ENCODE data around the gene RBMS3. TPM values are rescaled to one million over a fixed set of nuclear protein-coding genes. Genes with fewer than 3 reads are reported as not detected.

Gene RBMS3
- total and polyA plus RNA-seq, 2 experiments from 2014 or later = 3.2 to 7.4 TPM

- H3K27me3 Mint-ChIP-seq (ENCODE audit: insufficient read depth, low read depth, poor library complexity) = no peaks in the 10 kb centered on the region
- ATAC-seq (peak; percentile 86), DNase-seq (ENCODE audit: low spot score) (peak; percentile 93)
- H3K4me3 ChIP-seq = no peak overlapping the region
- H3K9me2 ChIP-seq (ENCODE audit: insufficient read depth) = no peaks in the 10 kb centered on the region
- H3K36me3 ChIP-seq (ENCODE audit: insufficient read depth) = no peaks in the 10 kb centered on the region
- no peak overlapping the region for H3K27ac ChIP-seq (ENCODE audit: low read depth)
- H3K4me1 Mint-ChIP-seq = no peaks in the 10 kb centered on the region; the same call in 2 of the 3 replicates
- no peaks in the 10 kb centered on the region for H4K20me1 ChIP-seq (replicated peaks; ENCODE audit: insufficient read depth)
- no peaks in the 10 kb centered on the region for H3K36me3 Mint-ChIP-seq (ENCODE audit: low read depth)
- H3K4me1 ChIP-seq (ENCODE audit: insufficient read depth) = peaks cover under 1% of the 10 kb centered on the region; the same call in 1 of the 2 replicates
- no peak overlapping the region for H3K27ac Mint-ChIP-seq
- no peaks in the 10 kb centered on the region for H3K27me3 ChIP-seq (ENCODE audit: insufficient read depth)
- no peaks in the 10 kb centered on the region for H3F3A ChIP-seq (replicated peaks; ENCODE audit: low read depth)
- H3K4me3 Mint-ChIP-seq = no peak overlapping the region
- H3K9me3 Mint-ChIP-seq = no peaks in the 10 kb centered on the region
- no peak overlapping the region for H3K4me2 ChIP-seq
- no peaks in the 10 kb centered on the region for H3K79me2 ChIP-seq (replicated peaks; ENCODE audit: insufficient read depth)
- no peak overlapping the region for H2AFZ ChIP-seq
- TF ChIP-seq CTCF (conservative IDR thresholded peaks at IDR 0.05; ENCODE audit: low read depth in 2 of 2) (peak; percentile 87 to 94), ZNF114 (CRISPR knock-in tag; IDR thresholded peaks at IDR 0.05) (no peak), ETS1 (IDR thresholded peaks at IDR 0.05) (no peak), ZNF331 (CRISPR knock-in tag; IDR thresholded peaks at IDR 0.05; ENCODE audit: low read depth) (no peak)
Observed at GRCh38 chr3:30012941-30013543, 732.2 kb downstream of the RBMS3 start.

- Histone ChIP-seq H3K9me2 (ENCODE audit: insufficient read depth) (no peaks in the 10 kb centered on the region), H3K27me3 (ENCODE audit: insufficient read depth) (no peaks in the 10 kb centered on the region), H3K27ac (ENCODE audit: low read depth) (no peak overlapping the region), H3K79me2 (replicated peaks; ENCODE audit: insufficient read depth) (no peaks in the 10 kb centered on the region), H3K4me2 (no peak overlapping the region), H3K4me3 (no peak overlapping the region), H3K4me1 (ENCODE audit: insufficient read depth) (no peaks in the 10 kb centered on the region), H3F3A (replicated peaks; ENCODE audit: low read depth) (no peaks in the 10 kb centered on the region), H2AFZ (no peak overlapping the region), H3K36me3 (ENCODE audit: insufficient read depth) (no peaks in the 10 kb centered on the region), H4K20me1 (replicated peaks; ENCODE audit: insufficient read depth) (no peaks in the 10 kb centered on the region)
- Mint-ChIP-seq H3K9me3 (no peaks in the 10 kb centered on the region), H3K27me3 (ENCODE audit: insufficient read depth, low read depth, poor library complexity) (peaks cover 4% of the 10 kb centered on the region), H3K4me1 (no peaks in the 10 kb centered on the region), H3K36me3 (ENCODE audit: low read depth) (no peaks in the 10 kb centered on the region), H3K27ac (no peak overlapping the region), H3K4me3 (no peak overlapping the region)
- ATAC-seq = no peak
- TF ChIP-seq NANOG (IDR thresholded peaks at IDR 0.05; ENCODE audit: borderline replicate concordance) (no peak), ZNF114 (CRISPR knock-in tag; IDR thresholded peaks at IDR 0.05) (no peak), CREB1 (CRISPR knock-in tag; IDR thresholded peaks at IDR 0.05; ENCODE audit: low read depth) (no peak), ZNF331 (CRISPR knock-in tag; IDR thresholded peaks at IDR 0.05; ENCODE audit: low read depth) (no peak), REST (IDR thresholded peaks at IDR 0.05; ENCODE audit: unreplicated experiment) (no peak), ZNF462 (CRISPR knock-in tag; IDR thresholded peaks at IDR 0.05) (no peak)
- DNase-seq (ENCODE audit: low spot score) = no peak
Observed at GRCh38 chr3:30017901-30018300, 737.0 kb downstream of the RBMS3 start.
